Hepatocyte (in vitro differentiated cells): ENCODE data around the gene SOCS3. TPM values are rescaled to one million over a fixed set of nuclear protein-coding genes. Genes with fewer than 3 reads are reported as not detected.
A peak's percentile ranks its signal among the peaks of the same experiment; 100 is the strongest.

Experiments used
- DNase-seq: peaks from one replicate; pipeline ENCODE4 v3.0.0-alpha.2; 2016; ENCODE audit warnings: low spot score
- H2AFZ ChIP-seq: fragments of 200-600 bp; sonication (generic); 2 replicates; pipeline ENCODE4 v1.6.0; 2016; ENCODE audit warnings: antibody characterized with exemption, mild to moderate bottlenecking
- H3K27ac ChIP-seq: fragments of 200-600 bp; sonication (generic); 2 replicates; pipeline ENCODE4 v1.5.1; 2016; ENCODE audit warnings: mild to moderate bottlenecking
- H3K27me3 ChIP-seq: fragments of 200-600 bp; sonication (generic); 2 replicates; pipeline ENCODE4 v1.6.1; 2016
- H3K36me3 ChIP-seq: fragments of 200-600 bp; sonication (generic); replicated peaks from 2 replicates; pipeline ENCODE4 v1.5.1; 2016; ENCODE audit warnings: low read depth; ENCODE audit not compliant: insufficient read depth
- H3K4me1 ChIP-seq: fragments of 200-600 bp; sonication (generic); 2 replicates; pipeline ENCODE4 v1.5.1; 2016; ENCODE audit warnings: mild to moderate bottlenecking, moderate library complexity; ENCODE audit not compliant: insufficient read depth
- H3K4me2 ChIP-seq: fragments of 200-600 bp; sonication (generic); 2 replicates; pipeline ENCODE4 v1.6.0; 2016
- H3K4me3 ChIP-seq: fragments of 200-600 bp; sonication (generic); 2 replicates; pipeline ENCODE4 v1.5.1; 2016; ENCODE audit warnings: mild to moderate bottlenecking
- H3K79me2 ChIP-seq: fragments of 200-600 bp; sonication (generic); 2 replicates; pipeline ENCODE4 v1.6.0; 2017; ENCODE audit warnings: mild to moderate bottlenecking
- H3K9me2 ChIP-seq: fragments of 200-600 bp; sonication (generic); replicated peaks from 2 replicates; pipeline ENCODE4 v1.6.0; 2017; ENCODE audit warnings: mild to moderate bottlenecking; ENCODE audit not compliant: insufficient read depth
- H3K9me3 ChIP-seq: fragments of 200-600 bp; sonication (generic); 2 replicates; pipeline ENCODE4 v1.5.1; 2016; ENCODE audit warnings: low read depth, mild to moderate bottlenecking
- H4K20me1 ChIP-seq: fragments of 200-600 bp; sonication (generic); 2 replicates; pipeline ENCODE4 v1.6.0; 2016; ENCODE audit warnings: mild to moderate bottlenecking; ENCODE audit not compliant: insufficient read depth, poor library complexity, severe bottlenecking
- EZH2 ChIP-seq: fragments of 200-600 bp; sonication (generic); IDR thresholded peaks from 2 replicates; pipeline ENCODE4 v1.6.1; 2016; ENCODE audit warnings: antibody characterized with exemption, mild to moderate bottlenecking, borderline replicate concordance
- EZH2phosphoT487 ChIP-seq: fragments of 200-600 bp; sonication (generic); IDR thresholded peaks from one replicate; pipeline ENCODE4 v1.6.1; 2018; ENCODE audit warnings: antibody characterized with exemption, mild to moderate bottlenecking, low read depth, moderate library complexity; ENCODE audit not compliant: unreplicated experiment, severe bottlenecking
- WGBS: methylation state at CpG from one replicate; pipeline ENCODE4 v1.1.6; 2016; ENCODE audit warnings: low lambda C conversion rate; ENCODE audit errors: missing lambda C conversion rate; 5-methylcytosine and 5-hydroxymethylcytosine counted together
- polyA plus RNA-seq: library from polyadenylated mRNA; unstranded; fragments of >200 nt; fragmentation: Nextera tagmentation; extraction: Ambion mirVana; gene quantifications from 2 replicates; pipeline ENCODE4 v1.2.1, GENCODE V29; 2016
- total RNA-seq: library from RNA; depleted of rRNA; stranded (reverse); fragments of >200 nt; gene quantifications from 2 replicates; pipeline ENCODE4 v1.2.3, GENCODE V29; 2014
- TF ChIP-seq, protein P1 (sequence below): fragments of 200-600 bp; sonication (generic); IDR thresholded peaks from 2 replicates; pipeline ENCODE4 v1.5.1; 2016; ENCODE audit warnings: antibody characterized with exemption, mild to moderate bottlenecking; ENCODE audit not compliant: poor library complexity

SOCS3 gene
- total and polyA plus RNA-seq, 2 experiments from 2014 or later = 172 to 181 TPM

DNA sequence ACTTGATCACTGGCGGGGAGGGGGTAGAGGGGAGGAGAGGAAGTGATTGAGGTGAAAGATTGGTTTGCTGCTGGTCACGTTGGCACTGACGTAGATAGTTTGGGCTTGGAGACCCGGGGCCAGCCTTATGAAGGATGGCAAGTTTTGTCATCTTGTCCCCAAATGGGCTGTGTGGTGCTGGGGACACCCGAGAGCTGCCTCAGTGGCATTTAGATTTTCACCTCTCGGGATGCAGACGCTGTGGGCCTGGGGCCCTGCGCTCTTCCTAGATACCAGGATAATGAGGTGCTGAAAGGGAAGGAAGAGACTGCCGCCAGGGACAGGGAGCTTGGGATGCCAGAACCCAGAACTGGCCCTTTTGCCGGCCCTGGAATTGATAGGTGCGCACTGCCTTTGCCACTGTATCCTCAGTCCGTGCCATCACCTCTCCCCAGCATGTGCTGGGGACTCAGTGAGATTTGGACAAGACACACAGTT is 1.4 kb upstream of the SOCS3 start:
- peaks cover 38% of the 10 kb centered on the region for H3K4me1 ChIP-seq
- TF ChIP-seq, protein P1, sequence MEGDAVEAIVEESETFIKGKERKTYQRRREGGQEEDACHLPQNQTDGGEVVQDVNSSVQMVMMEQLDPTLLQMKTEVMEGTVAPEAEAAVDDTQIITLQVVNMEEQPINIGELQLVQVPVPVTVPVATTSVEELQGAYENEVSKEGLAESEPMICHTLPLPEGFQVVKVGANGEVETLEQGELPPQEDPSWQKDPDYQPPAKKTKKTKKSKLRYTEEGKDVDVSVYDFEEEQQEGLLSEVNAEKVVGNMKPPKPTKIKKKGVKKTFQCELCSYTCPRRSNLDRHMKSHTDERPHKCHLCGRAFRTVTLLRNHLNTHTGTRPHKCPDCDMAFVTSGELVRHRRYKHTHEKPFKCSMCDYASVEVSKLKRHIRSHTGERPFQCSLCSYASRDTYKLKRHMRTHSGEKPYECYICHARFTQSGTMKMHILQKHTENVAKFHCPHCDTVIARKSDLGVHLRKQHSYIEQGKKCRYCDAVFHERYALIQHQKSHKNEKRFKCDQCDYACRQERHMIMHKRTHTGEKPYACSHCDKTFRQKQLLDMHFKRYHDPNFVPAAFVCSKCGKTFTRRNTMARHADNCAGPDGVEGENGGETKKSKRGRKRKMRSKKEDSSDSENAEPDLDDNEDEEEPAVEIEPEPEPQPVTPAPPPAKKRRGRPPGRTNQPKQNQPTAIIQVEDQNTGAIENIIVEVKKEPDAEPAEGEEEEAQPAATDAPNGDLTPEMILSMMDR = no peak
- TF ChIP-seq EZH2phosphoT487 (no peak), EZH2 (no peak)
- DNase-seq = no peak
- no peaks in the 10 kb centered on the region for H3K9me3 ChIP-seq
- no peak overlapping the region for H3K27ac ChIP-seq
- H2AFZ ChIP-seq = no peak overlapping the region
- H3K4me2 ChIP-seq = peak overlapping the region; percentile 99
- H3K9me2 ChIP-seq = no peaks in the 10 kb centered on the region
- no peaks in the 10 kb centered on the region for H3K36me3 ChIP-seq
- WGBS = 70% methylated on average over 12 of the region's 12 CpGs
- peaks cover 35% of the 10 kb centered on the region for H3K79me2 ChIP-seq
- H3K4me3 ChIP-seq = no peak overlapping the region
- H3K27me3 ChIP-seq = no peaks in the 10 kb centered on the region
- H4K20me1 ChIP-seq = peaks cover 35% of the 10 kb centered on the region

DNA sequence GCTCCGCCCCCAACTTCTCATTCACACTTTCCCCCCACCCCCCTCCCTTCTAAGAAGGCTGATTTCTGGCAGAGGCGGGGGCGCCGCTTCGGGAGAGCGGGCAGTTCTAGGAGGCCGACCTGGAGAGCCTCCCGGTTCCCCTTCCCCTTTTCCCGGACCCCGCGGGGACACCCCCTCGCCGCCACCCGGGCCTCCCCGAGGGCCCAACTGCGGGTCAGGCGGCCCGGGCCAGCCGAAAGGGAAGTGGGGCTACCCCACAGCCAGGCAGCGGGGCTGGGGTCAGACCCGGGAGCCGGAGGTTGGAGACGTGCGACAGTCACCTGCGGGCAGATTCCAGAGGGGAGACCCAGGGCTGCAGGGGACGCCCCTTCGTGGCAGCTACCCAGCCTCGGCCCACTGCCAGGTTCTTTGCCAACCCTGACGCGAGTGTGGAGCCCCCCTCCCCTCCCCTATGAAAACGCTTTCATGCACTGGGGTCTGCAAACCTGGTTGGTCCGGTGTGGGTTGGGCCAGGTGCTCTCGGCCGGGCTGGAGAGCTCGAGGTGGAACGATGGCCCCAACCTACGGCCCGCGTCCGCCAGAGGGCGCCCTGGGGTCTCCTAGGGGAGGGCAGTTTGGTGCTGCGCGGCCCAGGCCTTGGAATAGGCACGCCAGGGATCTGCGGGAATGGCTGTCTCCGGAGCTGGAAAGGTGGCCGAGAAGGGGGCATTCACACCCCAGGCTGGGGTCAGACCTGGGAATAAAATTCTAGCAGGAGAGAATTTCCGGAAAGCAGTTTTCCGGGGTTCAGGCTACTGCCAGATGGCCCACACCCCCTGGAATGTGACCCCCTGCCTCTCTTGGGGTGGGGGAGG is 721 bp upstream of the SOCS3 start:
- H3K9me2 ChIP-seq = no peaks in the 10 kb centered on the region
- peak overlapping the region; percentile 84 for H2AFZ ChIP-seq

DNA sequence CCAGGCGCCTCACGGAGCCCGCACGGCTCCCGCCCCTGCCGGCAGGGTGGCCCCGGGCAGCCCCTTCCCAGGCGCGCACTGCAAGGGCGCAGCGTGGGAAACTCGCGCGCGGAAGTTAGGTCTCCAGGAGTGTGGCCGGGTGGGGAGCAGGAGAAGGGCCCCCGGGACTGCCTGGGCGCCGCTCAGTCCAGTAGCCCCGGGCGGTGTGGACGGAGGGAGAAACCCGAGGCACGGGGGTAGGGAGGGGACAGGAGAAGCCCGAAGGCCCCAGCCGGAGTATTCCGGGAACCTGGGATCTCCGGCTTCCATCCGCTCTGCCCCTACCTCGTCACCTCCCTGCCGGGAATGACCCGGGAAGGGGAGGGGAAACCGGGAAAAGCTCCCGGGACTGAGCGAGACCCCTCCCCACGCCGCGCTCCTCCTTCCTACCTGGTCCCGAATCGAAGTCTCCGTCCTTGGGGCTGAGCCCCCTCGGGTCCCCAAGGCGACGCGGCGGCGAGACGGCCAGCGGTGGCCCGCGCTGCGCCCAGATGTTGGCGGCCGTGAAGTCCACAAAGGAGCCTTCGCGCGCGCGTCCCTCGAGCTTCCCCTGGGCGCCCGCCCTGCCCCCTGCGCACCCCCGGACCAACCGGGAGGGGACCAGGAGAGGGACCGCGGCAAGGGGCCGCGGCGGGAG is 418 bp downstream of the SOCS3 start:
- DNase-seq = no peak
- TF ChIP-seq, protein P1 = no peak
- Histone ChIP-seq H3K9me2 (no peaks in the 10 kb centered on the region), H3K9me3 (no peaks in the 10 kb centered on the region), H3K79me2 (peaks cover 46% of the 10 kb centered on the region), H4K20me1 (peaks cover 37% of the 10 kb centered on the region), H3K4me2 (peak overlapping the region; percentile 99), H3K4me3 (peak overlapping the region; percentile 99), H3K36me3 (no peaks in the 10 kb centered on the region), H3K4me1 (peaks cover 37% of the 10 kb centered on the region), H2AFZ (no peak overlapping the region), H3K27ac (peak overlapping the region; percentile 98), H3K27me3 (no peaks in the 10 kb centered on the region)
- WGBS = 1% methylated on average over 39 of the region's 70 CpGs

More for the DNA sequence above, 721 bp upstream of the SOCS3 start:
- Histone ChIP-seq H4K20me1 (peaks cover 37% of the 10 kb centered on the region), H3K36me3 (no peaks in the 10 kb centered on the region), H3K27me3 (no peaks in the 10 kb centered on the region), H3K79me2 (peaks cover 42% of the 10 kb centered on the region), H3K4me3 (peak overlapping the region; percentile 62), H3K9me3 (no peaks in the 10 kb centered on the region), H3K4me1 (peaks cover 38% of the 10 kb centered on the region), H3K27ac (peak overlapping the region; percentile 98), H3K4me2 (peak overlapping the region; percentile 99)
- peak; percentile 96 for DNase-seq
- WGBS = 4% methylated on average over 36 of the region's 49 CpGs
- TF ChIP-seq EZH2 = no peak
- TF ChIP-seq, protein P1 = peak; percentile 96
